Suppressor macrophage treated with lipopolysaccharide for 4 hours (primary cell): ENCODE measurements around the gene DENND2D.

Source experiments
- DNase-seq: peaks from one replicate; pipeline ENCODE4 v3.0.0-alpha.2; 2020

Gene DENND2D, protein sequence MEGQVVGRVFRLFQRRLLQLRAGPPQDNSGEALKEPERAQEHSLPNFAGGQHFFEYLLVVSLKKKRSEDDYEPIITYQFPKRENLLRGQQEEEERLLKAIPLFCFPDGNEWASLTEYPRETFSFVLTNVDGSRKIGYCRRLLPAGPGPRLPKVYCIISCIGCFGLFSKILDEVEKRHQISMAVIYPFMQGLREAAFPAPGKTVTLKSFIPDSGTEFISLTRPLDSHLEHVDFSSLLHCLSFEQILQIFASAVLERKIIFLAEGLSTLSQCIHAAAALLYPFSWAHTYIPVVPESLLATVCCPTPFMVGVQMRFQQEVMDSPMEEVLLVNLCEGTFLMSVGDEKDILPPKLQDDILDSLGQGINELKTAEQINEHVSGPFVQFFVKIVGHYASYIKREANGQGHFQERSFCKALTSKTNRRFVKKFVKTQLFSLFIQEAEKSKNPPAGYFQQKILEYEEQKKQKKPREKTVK

DNA sequence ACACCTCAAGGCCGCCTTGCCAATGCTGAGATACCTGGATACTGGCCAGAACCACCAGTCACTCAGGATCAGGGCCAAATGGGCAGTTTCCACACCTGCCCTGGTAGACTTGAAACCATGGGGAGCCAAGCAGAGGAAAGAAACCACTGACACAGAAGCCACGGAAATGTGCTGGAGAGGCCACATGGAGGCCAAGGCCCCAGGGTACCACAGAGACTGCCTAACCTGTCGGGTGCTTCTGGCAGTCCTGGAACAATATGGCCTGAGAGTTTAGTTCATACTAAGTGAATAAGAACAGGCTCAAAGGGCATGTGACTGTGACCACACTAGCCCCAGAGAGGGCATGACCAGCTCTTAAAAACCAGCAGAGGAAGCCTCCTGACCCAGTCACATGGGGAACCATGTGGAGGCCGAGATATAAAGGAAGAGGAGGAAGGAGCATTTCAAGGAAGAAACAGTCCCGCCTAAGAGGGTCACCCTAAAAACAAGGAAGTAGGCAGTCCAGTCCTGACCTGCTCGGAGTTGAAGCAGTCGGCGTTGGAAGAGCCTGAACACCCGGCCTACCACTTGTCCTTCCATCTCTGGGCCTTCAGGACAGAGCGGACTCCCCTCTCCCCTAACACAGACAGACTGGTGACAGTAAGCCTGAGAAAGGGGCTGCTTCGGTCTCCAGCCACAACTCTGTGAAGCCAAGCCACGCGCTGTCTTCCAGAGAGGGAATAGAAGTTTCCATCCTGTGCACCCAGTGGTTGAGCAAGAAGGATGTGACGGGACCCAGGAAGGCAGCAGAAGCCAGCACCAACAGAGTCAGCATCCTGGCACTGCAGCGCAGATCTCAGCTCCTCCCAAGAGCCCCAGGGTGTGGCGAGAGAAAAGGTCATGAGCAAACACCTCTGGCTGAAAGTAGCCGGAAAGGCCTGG, at the start of gene DENND2D:
TSS of gene DENND2D (minus strand) at position 766 of the 921 bp plus-strand sequence. CDS start at position 579, 187 bp downstream.
- DNase-seq, result peak; percentile 97

DNA sequence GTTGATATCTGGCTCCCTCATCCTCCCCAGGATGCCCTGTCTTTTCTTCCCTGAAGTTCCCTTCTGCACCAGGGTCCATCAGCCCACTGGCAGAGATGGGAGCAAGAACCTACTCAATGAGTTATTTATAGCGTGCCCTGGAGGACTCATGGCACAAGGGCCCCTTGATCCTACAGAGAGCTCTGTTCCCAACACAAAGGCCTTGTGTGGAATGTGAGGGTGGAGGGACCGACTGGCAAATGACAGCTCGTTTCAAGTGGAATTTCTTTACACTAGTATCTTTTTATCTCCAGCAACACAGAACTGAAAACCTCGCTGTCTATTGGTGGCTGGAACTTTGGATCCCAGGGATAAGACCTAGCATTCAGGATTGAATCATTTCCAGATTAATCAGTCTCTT, 49.5 kb upstream of the DENND2D start:
- DNase-seq, result no peak

DNA sequence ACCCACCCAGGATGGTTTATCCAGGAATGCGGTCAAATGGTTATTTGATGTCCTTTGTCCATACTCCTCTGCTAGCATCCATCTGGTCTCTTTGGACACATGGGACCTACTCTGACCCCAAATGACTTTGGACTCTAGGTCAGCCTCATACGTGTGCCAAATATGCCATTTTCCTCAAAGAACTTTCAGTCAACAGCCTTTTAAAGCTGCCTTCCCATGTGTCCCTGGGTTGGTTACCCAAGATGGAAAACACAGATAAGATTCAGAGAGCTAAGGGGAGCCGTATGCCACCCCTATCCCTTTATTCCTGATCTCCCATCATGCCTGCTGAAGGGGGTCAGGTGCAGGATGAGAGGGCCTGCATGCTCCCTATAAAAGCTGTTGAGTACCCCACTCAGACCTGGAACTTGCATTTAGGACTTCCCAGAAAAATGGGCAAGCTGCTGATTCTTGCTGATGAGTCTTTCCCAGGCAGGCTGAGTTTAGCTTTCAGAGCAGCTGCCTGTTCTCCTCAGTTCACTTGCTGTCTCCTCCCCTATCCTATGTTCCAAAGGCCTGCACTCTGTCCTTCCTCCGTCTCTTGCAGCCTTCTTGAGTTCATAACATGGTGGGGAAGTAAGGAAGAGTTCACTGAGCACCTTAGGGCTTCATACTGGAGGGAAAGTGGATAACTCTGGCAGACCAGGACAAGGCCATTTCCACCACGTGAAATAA, 46.8 kb upstream of the DENND2D start:
- DNase-seq, result no peak

DNA sequence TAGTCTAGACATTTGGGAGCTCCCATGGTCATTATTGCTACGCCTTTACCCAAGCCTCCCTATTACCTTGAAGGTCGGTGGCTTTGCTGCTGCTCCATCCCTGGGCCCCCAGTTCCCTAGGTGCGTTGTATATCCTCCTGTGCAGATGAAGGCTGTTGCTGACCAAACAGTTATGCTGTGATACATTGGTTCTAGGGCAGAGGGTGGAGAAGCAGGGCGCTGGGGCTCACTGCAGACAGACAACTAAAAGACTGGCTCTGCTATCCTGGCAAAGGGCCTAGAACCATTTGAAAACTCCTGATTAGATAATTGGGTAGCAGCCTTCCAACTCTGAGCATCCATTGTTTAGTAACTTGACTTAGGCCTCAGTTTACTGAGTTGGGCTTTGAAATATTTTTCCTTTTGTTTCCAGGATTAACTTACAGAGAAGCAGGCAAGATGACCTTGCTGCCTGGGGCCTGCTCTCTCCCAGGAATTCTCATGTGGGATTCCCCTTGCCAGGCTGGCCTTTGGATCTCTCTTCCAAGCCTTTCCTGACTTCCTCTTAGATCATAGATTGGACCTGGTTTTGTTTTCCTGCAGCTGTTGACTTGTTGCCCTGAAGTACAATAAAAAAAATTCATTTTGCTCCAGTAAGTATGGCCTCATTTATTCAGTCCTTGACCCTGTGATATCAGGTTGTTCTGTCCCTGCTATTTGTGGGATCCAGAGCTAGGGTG, 42.5 kb upstream of the DENND2D start:
- no peak for DNase-seq

DNA sequence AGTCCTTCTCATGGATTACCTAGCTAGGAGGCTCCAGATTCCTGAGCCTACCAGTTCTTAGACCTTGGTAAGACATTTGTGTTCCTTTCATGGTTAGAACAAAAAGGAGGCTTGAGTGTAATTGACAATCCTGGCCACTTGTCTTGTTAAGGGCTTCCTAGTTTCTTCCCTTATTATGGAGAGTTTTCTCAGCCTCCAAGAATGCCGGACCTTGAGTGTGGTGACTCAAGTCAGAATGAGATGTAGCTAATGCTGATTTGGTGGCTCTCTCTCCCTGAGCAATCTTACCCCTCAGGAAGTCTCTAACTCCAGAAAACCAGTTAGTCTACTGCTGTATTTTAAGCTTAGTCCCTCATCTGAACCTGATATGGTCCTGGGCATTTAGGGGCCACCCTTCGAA, 41.4 kb upstream of the DENND2D start:
- DNase-seq, result no peak

DNA sequence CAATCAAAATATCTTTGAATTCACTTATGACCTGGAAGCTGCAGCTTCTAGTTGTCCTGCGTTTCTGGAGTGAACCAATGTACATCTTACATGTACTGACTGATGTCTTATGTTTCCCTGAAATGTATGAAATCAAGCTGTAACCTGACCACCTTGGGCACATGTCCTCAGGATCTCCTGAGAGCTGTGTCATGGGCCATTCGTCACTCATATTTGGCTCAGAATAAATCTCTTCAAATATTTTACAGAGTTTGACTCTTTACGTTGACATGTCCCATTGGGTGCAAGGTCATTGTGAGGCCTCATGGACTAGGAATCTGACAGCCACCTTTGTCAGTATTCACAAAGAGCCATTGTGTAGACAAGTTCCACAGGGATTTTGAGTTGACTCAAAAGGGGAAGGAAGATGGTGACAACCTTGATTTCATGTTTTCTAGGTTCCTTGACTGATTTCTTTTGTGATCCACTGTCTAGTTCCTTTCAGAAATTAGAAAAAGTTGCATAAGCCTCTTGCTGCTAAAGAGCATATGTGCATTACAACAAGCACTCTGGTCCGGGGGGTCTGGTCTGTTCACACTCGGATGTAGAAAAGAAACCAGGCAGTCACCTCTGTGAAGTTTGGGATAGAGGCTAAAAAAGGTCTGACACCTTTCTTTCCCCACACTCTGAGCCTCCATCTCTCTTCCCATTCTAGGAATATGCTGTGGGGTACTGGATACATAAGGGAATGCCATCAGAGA, 37.8 kb upstream of the DENND2D start:
- DNase-seq, result no peak

DNA sequence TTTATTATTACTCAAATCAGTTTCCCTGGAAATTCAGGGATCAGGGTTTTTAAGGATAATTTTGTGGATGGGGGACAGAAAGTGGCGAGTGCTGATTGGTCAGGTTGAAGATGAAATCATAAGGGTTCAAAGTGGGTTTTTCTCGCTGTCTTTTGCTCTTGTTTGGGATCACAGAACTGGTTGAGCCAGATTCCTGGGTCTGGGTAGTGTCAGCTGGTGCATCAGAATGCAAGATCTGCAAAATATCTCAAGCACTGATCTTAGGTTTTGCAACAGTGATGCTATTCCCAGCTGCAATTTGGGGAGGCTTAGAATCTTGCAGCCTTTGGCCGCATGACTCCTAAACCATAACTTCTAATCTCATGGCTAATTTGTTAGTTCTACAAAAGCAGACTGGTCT, 36.4 kb upstream of the DENND2D start:
- no peak for DNase-seq

DNA sequence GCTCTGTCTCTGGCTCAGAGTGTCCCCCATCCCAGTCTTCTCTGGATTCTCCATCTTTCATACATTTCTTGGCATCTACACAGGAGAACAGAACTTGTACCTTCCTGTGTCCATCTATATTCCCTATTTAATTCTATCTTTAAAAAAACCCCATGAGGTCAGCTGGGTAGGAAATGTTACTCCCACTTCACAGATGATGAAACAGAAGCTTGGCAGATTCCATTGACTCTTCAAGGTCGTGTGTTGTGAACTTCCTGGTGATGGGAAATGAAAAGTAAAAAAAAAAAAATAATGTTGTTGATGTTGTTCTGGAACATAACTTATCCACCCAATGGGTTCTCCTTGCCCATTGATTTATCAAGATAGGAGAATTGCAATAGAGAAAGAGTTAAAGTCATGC, 35.9 kb upstream of the DENND2D start:
- no peak for DNase-seq

DNA sequence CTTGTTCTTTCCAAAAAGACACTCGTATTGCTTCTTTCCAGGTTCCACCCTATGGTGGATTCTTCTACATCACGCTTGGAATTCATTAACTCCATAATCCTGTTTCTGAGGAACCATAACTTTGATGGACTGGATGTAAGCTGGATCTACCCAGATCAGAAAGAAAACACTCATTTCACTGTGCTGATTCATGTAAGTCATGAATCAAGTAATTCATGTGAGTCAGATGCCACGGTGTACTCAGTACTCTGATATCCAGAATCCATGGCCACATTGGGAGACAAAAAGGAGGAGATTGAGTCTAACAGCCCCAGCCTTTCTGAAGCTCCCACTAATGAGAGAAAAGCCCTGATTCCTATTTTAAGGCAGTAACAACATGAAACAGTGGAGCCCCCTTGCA, 34.4 kb upstream of the DENND2D start:
- DNase-seq, result no peak

DNA sequence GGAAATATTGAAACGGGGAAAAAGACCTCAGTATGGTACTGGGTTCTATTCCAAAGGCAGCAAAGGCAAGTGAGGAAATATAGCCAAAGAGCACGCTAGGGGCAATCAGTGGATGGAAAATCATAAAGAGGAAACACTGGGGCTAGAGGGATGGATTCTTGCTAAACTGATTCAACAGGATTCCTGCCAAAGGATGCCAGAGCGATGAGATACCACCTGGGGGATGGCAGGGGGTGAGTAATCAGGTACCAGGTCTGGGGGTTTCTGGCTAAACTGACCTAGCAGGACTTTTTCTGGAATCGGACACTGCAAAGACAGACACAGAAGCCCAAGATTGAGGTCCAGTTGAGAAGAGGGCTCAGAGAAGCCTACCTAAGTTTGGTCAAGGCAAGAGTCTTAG, 33.8 kb upstream of the DENND2D start:
- no peak for DNase-seq

DNA sequence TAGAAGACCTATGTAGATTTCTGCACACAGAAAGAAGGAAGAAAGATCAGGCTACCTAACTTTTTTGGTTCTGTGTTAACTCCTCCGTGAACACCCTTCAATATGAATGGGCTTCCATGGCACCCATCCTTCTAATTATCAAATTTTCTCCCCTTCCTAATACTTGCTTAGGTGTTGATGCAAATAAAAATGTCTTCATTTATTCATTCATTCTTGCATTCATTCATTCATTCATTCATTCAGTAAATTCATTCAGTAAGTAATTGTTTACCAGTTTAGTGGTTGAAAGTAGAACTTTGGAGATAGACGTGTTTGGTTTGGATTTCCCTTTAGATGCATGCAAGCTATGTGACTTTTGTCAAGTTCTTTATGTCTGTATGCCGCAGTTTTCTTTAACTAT, 31.7 kb upstream of the DENND2D start:
- DNase-seq, result no peak

DNA sequence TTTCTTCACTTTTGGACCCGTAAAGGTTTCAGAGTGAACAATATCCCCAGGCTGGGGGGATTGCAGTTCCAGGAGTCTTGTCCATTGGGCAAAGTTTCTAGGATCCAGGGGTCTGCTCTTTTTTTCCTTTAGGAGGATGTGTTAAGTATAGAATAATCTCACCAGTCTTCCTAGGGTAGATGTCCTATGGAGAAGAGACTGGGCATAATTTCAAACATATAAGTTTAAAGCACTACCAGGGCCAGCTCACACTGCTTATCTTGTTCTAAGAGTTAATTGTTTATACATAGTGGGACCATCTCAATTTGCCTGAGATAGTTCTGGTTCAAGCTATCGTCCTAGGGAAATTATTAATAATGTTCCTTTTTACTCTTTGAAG, 28.3 kb upstream of the DENND2D start:
- no peak for DNase-seq

DNA sequence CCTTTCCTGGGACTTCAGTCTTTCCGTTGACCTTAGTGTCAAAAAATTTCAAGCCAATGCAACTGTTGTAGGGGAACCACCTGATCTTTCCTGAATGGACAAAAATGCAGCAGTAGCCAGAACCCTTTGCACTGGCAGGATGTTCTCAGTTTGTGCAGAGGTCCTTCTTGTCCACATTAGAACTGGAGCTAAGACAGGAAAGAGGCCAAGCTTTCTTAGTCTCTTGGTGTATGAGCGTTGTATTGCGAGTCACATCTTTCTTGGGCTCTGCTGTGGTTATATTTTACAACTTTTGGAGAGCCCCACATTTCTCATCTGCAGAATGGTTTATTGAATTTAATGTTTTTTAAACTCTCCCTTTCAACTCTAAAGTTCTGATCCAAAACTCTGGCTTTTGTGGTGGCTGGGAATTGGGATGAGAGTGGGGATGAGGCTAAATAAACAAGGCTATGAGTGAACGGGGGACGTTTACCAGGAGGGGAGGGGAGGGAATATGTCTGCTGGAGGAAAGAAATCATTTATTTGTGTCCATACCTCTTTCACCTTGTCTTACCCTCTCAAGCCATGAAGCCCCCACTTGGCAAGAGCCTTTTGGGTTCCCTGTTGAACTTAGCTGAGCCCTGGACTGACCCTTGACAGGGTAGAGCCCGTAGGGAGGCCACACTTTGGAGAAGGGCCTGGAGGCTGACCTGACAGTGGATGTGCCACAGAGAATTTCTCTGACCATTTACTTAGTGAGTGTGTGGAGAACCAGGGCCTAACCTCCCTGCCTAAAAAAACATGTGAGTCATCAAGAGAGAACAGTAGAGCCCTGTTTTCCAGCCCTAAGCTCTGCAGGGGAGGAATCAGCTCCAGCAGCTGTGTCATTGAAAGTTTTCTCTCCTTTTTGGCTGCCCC, 27.7 kb upstream of the DENND2D start:
- DNase-seq, result peak; percentile 52

DNA sequence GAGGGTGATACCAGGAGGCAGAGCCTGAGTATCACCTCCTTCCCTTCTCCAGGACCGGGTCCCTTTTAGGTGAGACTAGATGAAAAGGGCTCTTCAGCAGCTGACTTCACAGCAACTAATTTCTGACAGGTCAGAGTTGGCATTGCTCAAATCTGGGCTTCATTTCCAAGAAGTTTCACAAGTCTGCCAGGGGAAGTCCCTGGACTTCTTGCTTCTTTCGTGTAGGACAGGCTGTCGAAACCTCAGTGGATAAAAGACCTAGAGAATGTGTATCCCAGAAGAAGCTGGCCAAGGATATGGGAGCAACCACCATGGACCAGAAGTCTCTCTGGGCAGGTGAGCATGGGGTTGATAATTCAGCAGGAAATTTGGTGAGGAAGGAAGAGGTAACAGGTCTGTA, 27.0 kb upstream of the DENND2D start, which contains the start of gene CHI3L2:
TSS of gene CHI3L2 (plus strand) at position 280 of the 400 bp plus-strand sequence. CDS start at position 297, 17 bp downstream.
- peak; percentile 82 for DNase-seq

DNA sequence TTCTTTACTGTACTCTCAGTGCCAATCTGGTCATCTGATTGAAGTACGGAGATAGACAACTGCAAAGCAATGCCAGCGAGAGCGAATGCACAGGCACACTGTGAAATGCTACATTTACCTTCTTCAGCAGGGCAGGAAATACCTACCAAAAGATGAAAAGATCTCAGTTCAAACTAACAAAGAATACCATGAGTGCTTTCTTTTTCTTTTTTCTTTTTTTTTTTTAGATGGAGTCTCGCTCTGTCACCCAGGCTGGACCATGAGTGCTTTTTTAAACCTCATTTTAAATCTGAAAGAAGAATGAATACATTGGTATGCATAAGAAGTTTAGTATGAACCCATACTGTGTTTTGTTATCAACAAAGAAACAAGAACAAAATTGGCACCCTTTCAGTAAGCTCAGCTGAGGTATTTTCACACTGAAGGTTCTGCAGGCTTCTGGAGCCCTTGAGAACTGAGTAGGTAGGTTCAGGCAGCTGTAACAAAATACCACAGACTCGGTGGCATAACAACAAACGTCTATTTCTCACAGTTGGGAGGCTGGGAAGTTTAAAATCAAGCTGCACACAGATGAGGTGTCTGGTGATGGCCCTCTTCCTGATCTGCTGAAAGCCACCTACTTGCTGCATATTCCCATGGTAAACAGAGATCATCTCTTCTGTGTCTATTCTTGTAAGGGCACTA, 25.4 kb upstream of the DENND2D start:
- no peak for DNase-seq

DNA sequence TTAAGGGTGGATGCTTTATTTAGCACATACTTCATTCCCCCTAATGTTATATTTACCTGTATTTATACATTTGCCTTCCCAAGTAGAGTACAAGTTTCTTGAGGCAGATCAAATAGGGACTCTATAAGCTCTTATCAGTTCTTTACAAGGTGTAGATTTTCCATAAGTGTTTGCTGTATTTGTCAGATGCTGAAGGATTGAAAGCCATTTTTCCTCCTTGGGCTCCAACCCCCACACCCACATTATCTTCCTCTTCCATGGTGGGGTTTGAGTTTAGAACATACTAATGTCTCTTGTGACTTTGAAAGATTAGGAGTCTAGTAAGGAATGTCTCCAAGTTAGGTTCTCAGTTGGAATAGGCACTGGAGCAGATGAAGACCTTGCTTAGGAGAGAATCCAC, 24.6 kb upstream of the DENND2D start:
- DNase-seq, result no peak

DNA sequence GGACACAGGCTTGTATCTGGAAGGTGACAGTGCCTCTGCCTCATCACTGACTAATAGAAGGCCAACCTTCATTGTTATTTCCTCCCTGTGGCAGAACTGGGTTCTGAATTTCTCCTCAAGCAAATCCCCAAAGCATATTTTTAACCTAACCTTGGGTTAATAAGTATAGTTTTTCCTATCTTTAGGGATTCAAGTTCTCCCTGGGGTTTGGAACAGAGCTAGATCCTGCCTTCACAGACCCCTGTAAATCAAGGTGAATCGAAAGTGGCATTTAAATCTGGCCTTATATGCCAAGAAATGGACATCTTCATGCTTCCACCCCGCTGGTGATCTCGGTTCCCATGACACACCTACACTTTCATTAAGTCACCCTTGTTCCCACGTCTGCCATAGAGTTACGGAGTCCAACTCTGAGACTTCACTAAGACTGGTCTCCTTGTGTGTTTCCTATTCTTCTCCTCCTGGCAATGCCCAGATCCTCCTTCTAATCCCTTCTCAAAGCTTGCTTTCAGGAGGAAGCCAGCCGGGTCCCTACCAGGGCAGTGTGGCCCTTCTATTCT, 22.8 kb upstream of the DENND2D start:
- no peak for DNase-seq

DNA sequence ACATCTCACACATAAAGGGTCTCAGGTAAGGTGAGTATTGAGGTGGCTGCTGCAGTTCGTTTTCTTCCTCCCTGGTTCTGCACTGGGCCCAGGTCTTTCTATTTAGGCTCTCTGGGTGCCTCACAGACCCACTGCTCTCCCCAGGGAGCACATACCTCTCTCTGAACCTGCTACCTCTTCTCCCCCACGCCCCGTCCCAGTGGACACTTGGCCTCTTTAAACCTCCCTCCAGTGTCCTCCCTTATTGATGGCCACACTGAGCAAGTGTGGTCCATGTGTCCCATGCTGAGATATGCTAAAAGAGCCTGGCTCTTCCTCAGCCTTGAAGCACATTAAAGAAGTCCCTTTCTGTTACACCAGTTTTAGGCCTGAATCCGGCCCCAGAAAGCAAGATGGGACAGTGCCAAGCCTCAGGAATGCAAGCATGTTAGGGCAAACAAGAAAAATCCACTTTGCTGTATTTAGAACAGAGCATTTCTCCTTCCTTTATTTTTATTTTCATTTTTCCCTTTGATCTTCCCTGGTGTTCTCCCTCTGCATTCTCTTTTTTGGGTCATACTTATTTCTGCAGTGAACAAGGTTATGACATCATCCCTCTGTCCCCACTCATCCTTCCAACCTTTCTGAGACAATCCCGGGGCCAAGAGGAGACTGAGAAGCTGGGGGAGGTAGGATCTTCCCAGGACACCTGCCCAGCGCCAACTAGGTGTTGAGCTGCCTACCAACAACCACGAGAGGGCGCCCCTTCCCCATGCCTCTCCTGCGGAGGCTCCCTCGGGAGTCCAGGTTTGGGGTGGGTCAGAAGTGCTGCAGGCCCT, 22.1 kb upstream of the DENND2D start:
- DNase-seq, result peak; percentile 78
